RWPE2 (cell line): ENCODE data around the gene CBR3.

Source experiments
- ATAC-seq: fragments of 200-7000 bp; cut with Tn5 transposase; 3 replicates; pipeline ENCODE4 v1.9.1; 2021; ENCODE audit warnings: low read depth
- DNase-seq: peaks from one replicate; pipeline ENCODE4 v3.0.0-alpha.2; 2020; ENCODE audit warnings: low spot score
- H3K27ac ChIP-seq: fragments of 450-650 bp; 2 replicates; pipeline ENCODE4 v1.5.1; 2017; ENCODE audit warnings: mild to moderate bottlenecking; ENCODE audit not compliant: poor library complexity, severe bottlenecking
- H3K27me3 ChIP-seq: fragments of 250-450 bp; sonication (Bioruptor Pico); 2 replicates; pipeline ENCODE4 v1.5.1; 2021; ENCODE audit warnings: mild to moderate bottlenecking, moderate library complexity; ENCODE audit not compliant: insufficient read depth, poor library complexity, severe bottlenecking
- H3K36me3 ChIP-seq: fragments of 250-450 bp; sonication (Bioruptor Pico); 2 replicates; pipeline ENCODE4 v1.5.1; 2020; ENCODE audit warnings: low read depth, mild to moderate bottlenecking, moderate library complexity
- H3K4me1 ChIP-seq: fragments of 250-450 bp; sonication (Bioruptor Pico); 2 replicates; pipeline ENCODE4 v1.5.1; 2021; ENCODE audit warnings: mild to moderate bottlenecking, moderate library complexity; ENCODE audit not compliant: insufficient read depth, poor library complexity, severe bottlenecking
- H3K4me3 ChIP-seq: fragments of 250-450 bp; sonication (Bioruptor Pico); 2 replicates; pipeline ENCODE4 v1.5.1; 2021; ENCODE audit warnings: mild to moderate bottlenecking, moderate library complexity; ENCODE audit not compliant: severe bottlenecking
- H3K9me3 ChIP-seq: fragments of 250-450 bp; sonication (Bioruptor Pico); 2 replicates; pipeline ENCODE4 v1.5.1; 2021; ENCODE audit warnings: mild to moderate bottlenecking, moderate library complexity; ENCODE audit not compliant: severe bottlenecking
- TF ChIP-seq, protein P1 (sequence below): fragments of 450-650 bp; IDR thresholded peaks from one replicate; pipeline ENCODE4 v1.5.1; 2017; ENCODE audit warnings: mild to moderate bottlenecking, moderate library complexity; ENCODE audit not compliant: poor library complexity, severe bottlenecking

CBR3 gene

DNA sequence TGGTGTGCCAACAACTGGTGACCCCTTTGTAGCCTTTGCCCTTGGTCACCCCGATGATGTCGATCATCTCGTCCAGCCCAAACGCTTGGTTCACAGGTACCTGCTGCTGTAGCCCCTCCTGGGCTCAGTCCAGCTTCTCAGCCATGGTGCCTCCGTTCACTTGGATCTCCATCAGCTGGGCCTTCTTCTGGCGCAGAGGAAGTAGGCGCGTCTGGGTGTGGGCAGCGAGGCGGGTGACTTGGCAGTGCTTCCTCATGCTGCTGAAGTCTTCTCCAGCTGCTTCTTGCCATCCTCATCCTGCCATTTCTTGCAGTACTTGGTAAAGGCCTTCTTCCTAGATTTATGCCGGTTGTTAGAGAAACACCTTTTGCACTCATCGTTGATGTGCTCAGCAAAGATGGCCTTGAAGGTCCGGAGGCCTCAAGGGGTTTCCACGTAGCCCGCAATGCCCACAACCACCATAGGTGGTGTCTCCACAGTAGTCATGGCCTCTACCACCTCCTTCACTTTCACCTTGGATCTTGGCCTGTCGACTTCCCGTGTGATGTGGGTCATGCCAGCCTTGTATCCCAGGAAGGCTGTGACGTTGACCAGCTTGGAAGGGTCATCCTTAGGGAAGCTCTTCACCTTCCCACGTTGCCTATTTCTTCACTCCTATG, 34.7 kb downstream of the CBR3 start:
- Histone ChIP-seq H3K9me3 (no peaks in the 10 kb centered on the region), H3K36me3 (0 out of 2 replicates have a peak, but pooled peaks cover 3% of the 10 kb centered on the region), H3K4me3 (no peak overlapping the region), H3K27me3 (no peaks in the 10 kb centered on the region), H3K4me1 (no peaks in the 10 kb centered on the region), H3K27ac (no peak overlapping the region)
- no peak for DNase-seq
- no peak for ATAC-seq
- TF ChIP-seq, protein P1, sequence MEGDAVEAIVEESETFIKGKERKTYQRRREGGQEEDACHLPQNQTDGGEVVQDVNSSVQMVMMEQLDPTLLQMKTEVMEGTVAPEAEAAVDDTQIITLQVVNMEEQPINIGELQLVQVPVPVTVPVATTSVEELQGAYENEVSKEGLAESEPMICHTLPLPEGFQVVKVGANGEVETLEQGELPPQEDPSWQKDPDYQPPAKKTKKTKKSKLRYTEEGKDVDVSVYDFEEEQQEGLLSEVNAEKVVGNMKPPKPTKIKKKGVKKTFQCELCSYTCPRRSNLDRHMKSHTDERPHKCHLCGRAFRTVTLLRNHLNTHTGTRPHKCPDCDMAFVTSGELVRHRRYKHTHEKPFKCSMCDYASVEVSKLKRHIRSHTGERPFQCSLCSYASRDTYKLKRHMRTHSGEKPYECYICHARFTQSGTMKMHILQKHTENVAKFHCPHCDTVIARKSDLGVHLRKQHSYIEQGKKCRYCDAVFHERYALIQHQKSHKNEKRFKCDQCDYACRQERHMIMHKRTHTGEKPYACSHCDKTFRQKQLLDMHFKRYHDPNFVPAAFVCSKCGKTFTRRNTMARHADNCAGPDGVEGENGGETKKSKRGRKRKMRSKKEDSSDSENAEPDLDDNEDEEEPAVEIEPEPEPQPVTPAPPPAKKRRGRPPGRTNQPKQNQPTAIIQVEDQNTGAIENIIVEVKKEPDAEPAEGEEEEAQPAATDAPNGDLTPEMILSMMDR, result no peak

DNA sequence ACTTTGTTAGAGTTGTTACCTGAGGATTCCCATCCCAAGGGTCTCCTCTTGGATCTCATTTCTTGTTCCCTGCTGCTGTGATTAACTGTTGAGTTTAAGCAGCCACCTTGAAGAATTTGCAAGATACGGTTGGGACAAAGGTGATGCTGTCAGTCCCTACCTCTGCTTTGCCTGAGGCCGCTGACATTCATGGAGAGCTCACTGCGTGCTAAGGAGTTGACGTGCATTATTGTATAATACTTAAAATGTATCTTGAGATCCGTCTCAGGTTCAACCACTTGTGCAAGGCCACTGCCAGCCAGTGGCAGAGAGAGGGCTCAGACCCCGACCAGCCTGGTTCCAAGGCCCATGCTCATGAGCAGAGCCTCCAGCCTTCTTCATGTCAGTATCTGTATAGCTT, 35.9 kb downstream of the CBR3 start:
- H3K27me3 ChIP-seq, result no peaks in the 10 kb centered on the region
- no peaks in the 10 kb centered on the region for H3K36me3 ChIP-seq
- H3K4me1 ChIP-seq, result no peaks in the 10 kb centered on the region
- ATAC-seq (no peak), DNase-seq (no peak)
- H3K9me3 ChIP-seq, result no peaks in the 10 kb centered on the region
- H3K4me3 ChIP-seq, result no peak overlapping the region
- H3K27ac ChIP-seq, result no peak overlapping the region
- TF ChIP-seq, protein P1, result no peak

DNA sequence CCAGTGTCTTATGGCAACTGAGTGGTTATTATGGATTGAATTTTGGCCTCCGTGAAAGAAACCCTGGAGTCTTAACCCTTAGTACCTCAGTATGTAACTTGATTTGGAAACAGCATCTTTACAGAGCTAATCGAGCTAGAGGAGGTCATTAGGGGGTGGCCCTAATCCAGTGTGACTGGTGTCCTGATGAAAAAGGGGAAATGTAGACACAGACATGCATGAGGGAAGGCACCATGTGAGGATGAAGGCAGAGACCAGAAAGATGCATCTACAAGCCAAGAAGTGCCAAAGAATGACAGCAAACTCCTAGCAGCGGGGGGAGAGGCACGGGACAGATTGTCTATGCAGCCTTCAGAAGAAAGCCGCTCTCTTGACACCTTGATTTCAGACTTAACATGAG, 36.5 kb downstream of the CBR3 start:
- TF ChIP-seq, protein P1, result no peak
- H3K4me3 ChIP-seq, result no peak overlapping the region
- H3K36me3 ChIP-seq, result no peaks in the 10 kb centered on the region
- no peak overlapping the region for H3K27ac ChIP-seq
- DNase-seq, result no peak
- H3K27me3 ChIP-seq, result no peaks in the 10 kb centered on the region
- H3K4me1 ChIP-seq, result no peaks in the 10 kb centered on the region
- ATAC-seq, result no peak
- H3K9me3 ChIP-seq, result no peaks in the 10 kb centered on the region

DNA sequence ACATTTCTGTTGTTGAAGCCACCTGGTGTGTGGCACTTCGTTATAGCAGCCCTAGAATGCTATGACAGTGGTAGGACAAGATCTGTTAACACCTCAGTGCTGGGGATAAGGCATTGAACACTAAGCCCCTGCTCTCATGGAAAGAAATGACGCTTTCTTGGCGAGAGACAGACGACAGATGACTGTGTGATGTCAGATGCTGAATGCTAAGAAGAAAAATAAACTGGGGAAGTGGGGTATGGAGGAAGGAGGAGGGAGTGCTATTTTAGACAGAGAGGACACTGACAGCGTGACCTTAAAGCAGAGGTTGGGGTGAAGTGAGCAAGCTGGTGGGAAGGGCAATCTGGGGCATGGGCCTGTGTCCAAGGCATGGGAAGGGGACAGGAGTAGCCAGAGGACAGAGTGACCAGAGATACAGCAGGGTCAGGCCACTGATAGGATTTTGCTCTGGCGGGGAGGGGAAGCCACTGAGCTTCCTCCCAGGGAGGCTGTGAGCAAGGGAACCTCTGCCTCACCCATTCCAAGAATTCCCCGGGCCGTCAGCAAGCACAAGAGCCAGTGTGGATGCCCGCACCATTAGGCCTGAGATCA, 37.0 kb downstream of the CBR3 start:
- ATAC-seq, result no peak
- H3K4me1 ChIP-seq, result no peaks in the 10 kb centered on the region
- H3K27me3 ChIP-seq, result no peaks in the 10 kb centered on the region
- TF ChIP-seq, protein P1, result no peak
- no peaks in the 10 kb centered on the region for H3K9me3 ChIP-seq
- no peak overlapping the region for H3K27ac ChIP-seq
- H3K36me3 ChIP-seq, result no peaks in the 10 kb centered on the region
- no peak for DNase-seq
- H3K4me3 ChIP-seq, result no peak overlapping the region

DNA sequence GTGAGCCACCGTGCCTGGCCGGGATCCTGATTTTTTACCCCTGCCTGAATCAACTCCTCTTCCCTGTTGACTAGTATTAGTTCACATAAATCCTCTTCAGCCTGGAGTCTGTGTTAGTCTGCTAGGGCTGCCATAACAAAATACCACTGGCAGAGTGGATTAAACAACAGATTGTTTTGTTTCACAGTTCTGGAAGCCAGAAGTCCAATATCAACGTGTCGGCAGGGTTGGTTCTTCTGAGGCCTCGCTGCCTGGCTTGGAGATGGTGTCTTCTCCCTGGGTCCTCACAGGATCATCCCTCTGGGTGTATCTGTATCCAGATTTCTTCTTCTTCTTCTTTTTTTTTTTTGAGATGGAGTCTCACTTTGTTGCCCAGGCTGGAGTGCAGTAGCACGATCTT, 39.9 kb downstream of the CBR3 start:
- Histone ChIP-seq H3K36me3 (no peaks in the 10 kb centered on the region), H3K27ac (no peak overlapping the region), H3K4me3 (no peak overlapping the region), H3K27me3 (no peaks in the 10 kb centered on the region), H3K4me1 (no peaks in the 10 kb centered on the region), H3K9me3 (no peaks in the 10 kb centered on the region)
- DNase-seq, result no peak
- ATAC-seq, result no peak
- TF ChIP-seq, protein P1, result no peak
